ENCODE data around the gene PSTK. TPM values are rescaled to one million over a fixed set of nuclear protein-coding genes. Genes with fewer than 3 reads are reported as not detected.

Gene PSTK
- total and polyA plus RNA-seq, 2 of the 13 experiments (the other 11 are each of a cell fraction or from before 2014, with no cell fraction given) = 8.2 to 9.3 TPM

- Histone ChIP-seq H2AFZ (ENCODE audit: low read length) (no peak overlapping the region), H3K9me3 (ENCODE audit: low read length) (no peaks in the 10 kb centered on the region), H3K4me1 (ENCODE audit: insufficient read depth, low read length) (peaks cover 88% of the 10 kb centered on the region), H4K20me1 (ENCODE audit: insufficient read depth, low read length) (no peaks in the 10 kb centered on the region; the same call in 1 of the 2 replicates), H3K4me2 (ENCODE audit: low read depth, low read length) (0 out of 2 replicates have a peak overlapping the region, but pooled peaks have one; percentile 33), H3K27ac (ENCODE audit: extremely low read length, insufficient read depth, low read length) (peak overlapping the region; percentile 87), H3K36me3 (replicated peaks in 1 of 2; ENCODE audit: control insufficient read depth in 1 of 2, insufficient read depth in 2 of 2, low read length in 2 of 2) (peaks cover 2 to 6% of the 10 kb centered on the region in 2 experiments; a peak in 4 of 5 replicates), H3K79me2 (ENCODE audit: insufficient read depth, low read length) (peaks cover 72% of the 10 kb centered on the region), H3K4me3 (replicated peaks in 1 of 3; ENCODE audit: insufficient read depth in 1 of 3, low read depth in 2 of 3, low read length in 3 of 3) (no peak overlapping the region), H3K27me3 (ENCODE audit: control insufficient read depth in 1 of 2, insufficient read depth in 2 of 2, low read length in 2 of 2) (no peaks in the 10 kb centered on the region), H3K9ac (ENCODE audit: insufficient read depth, low read depth, low read length) (no peak overlapping the region)
- BruUV-seq (replicated peaks) = no TSS peak
- no peak for DNase-seq (ENCODE audit: low spot score)
- FAIRE-seq = no peak
- CTCF ChIA-PET (ENCODE audit: low intra/inter-chr PET ratio, low total read pairs) = no interaction called here
- 78% methylated on average over 9 of the region's 9 CpGs for WGBS (ENCODE audit: low lambda C conversion rate)
- TF ChIP-seq MZF1 (CRISPR knock-in tag; IDR thresholded peaks at IDR 0.05; ENCODE audit: borderline replicate concordance) = no peak
- peak; percentile 15; the same call in 1 of the 2 replicates for TF ChIP-seq ZNF460 (CRISPR knock-in tag; IDR thresholded peaks at IDR 0.05; ENCODE audit: borderline replicate concordance)
- ATAC-seq = no peak
- POLR2A ChIA-PET = interaction anchor here (6.5 kb wide), 1 partner anchor 8 kb away, joined by 131 read pairs; the partner anchor contains the start of genes ACADSB and IKZF5
- in situ Hi-C loops (cut with HindIII; ENCODE audit: extremely low pct_ligation_motif_present, low pct_unique_long_range_greater_than_20kb) (no loop called here), intact Hi-C loops (cut with micrococcal nuclease; ENCODE audit: unreplicated experiment) (no loop called here)
Measured at GRCh38 chr10:123017421-123018165, 37.4 kb downstream of the PSTK start.

- ChIA-PET POLR2A (interaction anchor here (6.5 kb wide), 1 partner anchor 8 kb away, joined by 131 read pairs; the partner anchor contains the start of genes ACADSB and IKZF5), CTCF (ENCODE audit: low intra/inter-chr PET ratio, low total read pairs) (no interaction called here)
- Histone ChIP-seq H2AFZ (ENCODE audit: low read length) (no peak overlapping the region), H3K4me2 (ENCODE audit: low read depth, low read length) (no peak overlapping the region; the same call in 1 of the 2 replicates), H3K4me1 (ENCODE audit: insufficient read depth, low read length) (peaks cover 98% of the 10 kb centered on the region), H3K79me2 (ENCODE audit: insufficient read depth, low read length) (peaks cover 73% of the 10 kb centered on the region), H3K27ac (ENCODE audit: extremely low read length, insufficient read depth, low read length) (peak overlapping the region; percentile 87), H4K20me1 (ENCODE audit: insufficient read depth, low read length) (no peaks in the 10 kb centered on the region; the same call in 1 of the 2 replicates), H3K4me3 (replicated peaks in 1 of 3; ENCODE audit: insufficient read depth in 1 of 3, low read depth in 2 of 3, low read length in 3 of 3) (no peak overlapping the region), H3K9ac (ENCODE audit: insufficient read depth, low read depth, low read length) (no peak overlapping the region), H3K27me3 (ENCODE audit: control insufficient read depth in 1 of 2, insufficient read depth in 2 of 2, low read length in 2 of 2) (no peaks in the 10 kb centered on the region), H3K9me3 (ENCODE audit: low read length) (no peaks in the 10 kb centered on the region), H3K36me3 (replicated peaks in 1 of 2; ENCODE audit: control insufficient read depth in 1 of 2, insufficient read depth in 2 of 2, low read length in 2 of 2) (peaks cover 2 to 6% of the 10 kb centered on the region in 2 experiments; a peak in 3 of 5 replicates)
- TF ChIP-seq ZBTB37 (CRISPR knock-in tag; IDR thresholded peaks at IDR 0.05) (no peak), ZNF18 (CRISPR knock-in tag; IDR thresholded peaks at IDR 0.05; ENCODE audit: insufficient replicate concordance) (no peak), POGZ (CRISPR knock-in tag; IDR thresholded peaks at IDR 0.05) (peak; percentile 35; the same call in 1 of the 2 replicates)
- 94% methylated on average over 7 of the region's 7 CpGs for WGBS (ENCODE audit: low lambda C conversion rate)
- in situ Hi-C loops (cut with HindIII; ENCODE audit: extremely low pct_ligation_motif_present, low pct_unique_long_range_greater_than_20kb) (no loop called here), intact Hi-C loops (cut with micrococcal nuclease; ENCODE audit: unreplicated experiment) (no loop called here)
- FAIRE-seq (no peak), ATAC-seq (no peak), DNase-seq (ENCODE audit: low spot score) (no peak)
- BruUV-seq (replicated peaks) = no TSS peak
Measured at GRCh38 chr10:123018531-123018930, 38.3 kb downstream of the PSTK start.
